ENCODE measurements around the gene RTL10. TPM values are rescaled to one million over a fixed set of nuclear protein-coding genes. Genes with fewer than 3 reads are reported as not detected.

The RTL10 gene
- total and polyA plus RNA-seq, 2 of the 13 experiments (the other 11 are each of a cell fraction or from before 2014, with no cell fraction given), result 14.1 to 15.8 TPM

GRCh38 chr22:19898831-19899567 lies 44.3 kb upstream of the RTL10 start (continued):
- no peak for TF ChIP-seq ZBTB39 (CRISPR knock-in tag; IDR thresholded peaks at IDR 0.05)
- no peak for TF ChIP-seq POLR2A (IDR thresholded peaks at IDR 0.05; ENCODE audit: insufficient read depth in 1 of 2, low read depth in 2 of 2, low read length in 2 of 2)
- TF ChIP-seq MEF2D (CRISPR knock-in tag; IDR thresholded peaks at IDR 0.05), result no peak
- TF ChIP-seq CBX2 (IDR thresholded peaks at IDR 0.05; ENCODE audit: low read depth, low read length), result no peak
- peak; percentile 24; the same call in 1 of the 2 replicates for TF ChIP-seq CBX2 (CRISPR knock-in tag; IDR thresholded peaks at IDR 0.05; ENCODE audit: low read depth)
- no peak for TF ChIP-seq ATF6 (CRISPR knock-in tag; conservative IDR thresholded peaks at IDR 0.05)
- TF ChIP-seq DNMT1 (CRISPR knock-in tag; IDR thresholded peaks at IDR 0.05), result no peak
- TF ChIP-seq TAF15 (IDR thresholded peaks at IDR 0.05; ENCODE audit: low read depth, low read length, poor library complexity, severe bottlenecking), result no peak
- no peak for TF ChIP-seq ZNF138 (CRISPR knock-in tag; IDR thresholded peaks at IDR 0.05; ENCODE audit: low read depth)
- TF ChIP-seq ZNF547 (CRISPR knock-in tag; IDR thresholded peaks at IDR 0.05), result 0 out of 2 replicates have a peak, but pooled peaks have one; percentile 29
- 0 out of 2 replicates have a peak, but pooled peaks have one; percentile 18 for TF ChIP-seq ZNF614 (CRISPR knock-in tag; IDR thresholded peaks at IDR 0.05; ENCODE audit: borderline replicate concordance)
- TF ChIP-seq YEATS2 (CRISPR knock-in tag; IDR thresholded peaks at IDR 0.05; ENCODE audit: borderline replicate concordance), result no peak
- no peak for TF ChIP-seq CEBPB (IDR thresholded peaks at IDR 0.05; ENCODE audit: borderline replicate concordance, low read depth, low read length)
- no peak for TF ChIP-seq ZNF362 (CRISPR knock-in tag; IDR thresholded peaks at IDR 0.05; ENCODE audit: borderline replicate concordance)
- no peak for TF ChIP-seq GTF3A (CRISPR knock-in tag; conservative IDR thresholded peaks at IDR 0.05)
- TF ChIP-seq SIN3A (IDR thresholded peaks at IDR 0.05; ENCODE audit: borderline replicate concordance, low read depth, low read length), result peak; percentile 53; the same call in 1 of the 2 replicates
- TF ChIP-seq EP300 (IDR thresholded peaks at IDR 0.05; ENCODE audit: low read depth in 2 of 2, low read length in 2 of 2), result peak in 1 of 2 experiments; percentile 43; a peak in 2 of 4 replicates
- no peak for TF ChIP-seq EP300 (CRISPR knock-in tag; IDR thresholded peaks at IDR 0.05; ENCODE audit: borderline replicate concordance)
- peak; percentile 41; the same call in 1 of the 2 replicates for TF ChIP-seq ZNF609 (CRISPR knock-in tag; IDR thresholded peaks at IDR 0.05; ENCODE audit: borderline replicate concordance)

All from HepG2 (cell line).